Hepatocyte (in vitro differentiated cells): Measurements from ENCODE around the gene SSTR3.

Source experiments
- EZH2 ChIP-seq: fragments of 200-600 bp; sonication (generic); IDR thresholded peaks from 2 replicates; pipeline ENCODE4 v1.6.1; 2016; ENCODE audit warnings: antibody characterized with exemption, mild to moderate bottlenecking, borderline replicate concordance
- EZH2phosphoT487 ChIP-seq: fragments of 200-600 bp; sonication (generic); IDR thresholded peaks from one replicate; pipeline ENCODE4 v1.6.1; 2018; ENCODE audit warnings: antibody characterized with exemption, mild to moderate bottlenecking, low read depth, moderate library complexity; ENCODE audit not compliant: unreplicated experiment, severe bottlenecking
- TF ChIP-seq, protein P1 (sequence below): fragments of 200-600 bp; sonication (generic); IDR thresholded peaks from 2 replicates; pipeline ENCODE4 v1.5.1; 2016; ENCODE audit warnings: antibody characterized with exemption, mild to moderate bottlenecking; ENCODE audit not compliant: poor library complexity

DNA sequence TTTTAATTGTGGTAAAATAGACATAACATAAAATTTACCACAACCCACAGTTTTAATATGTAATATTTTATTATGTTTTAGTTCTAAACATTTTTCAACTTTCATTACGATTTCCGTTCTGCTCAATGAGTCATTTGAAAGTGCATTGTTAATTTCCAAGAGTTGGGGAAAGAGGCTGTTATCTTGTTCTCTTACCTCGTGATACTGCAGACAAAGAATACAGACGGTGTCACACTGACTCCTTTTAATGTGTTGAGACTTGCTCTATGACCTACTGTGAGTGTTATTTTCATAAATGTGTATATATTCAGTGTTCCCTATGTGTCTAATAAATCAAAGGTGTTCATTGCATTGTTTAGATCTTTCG, 42.6 kb upstream of the SSTR3 start:
- TF ChIP-seq, protein P1, sequence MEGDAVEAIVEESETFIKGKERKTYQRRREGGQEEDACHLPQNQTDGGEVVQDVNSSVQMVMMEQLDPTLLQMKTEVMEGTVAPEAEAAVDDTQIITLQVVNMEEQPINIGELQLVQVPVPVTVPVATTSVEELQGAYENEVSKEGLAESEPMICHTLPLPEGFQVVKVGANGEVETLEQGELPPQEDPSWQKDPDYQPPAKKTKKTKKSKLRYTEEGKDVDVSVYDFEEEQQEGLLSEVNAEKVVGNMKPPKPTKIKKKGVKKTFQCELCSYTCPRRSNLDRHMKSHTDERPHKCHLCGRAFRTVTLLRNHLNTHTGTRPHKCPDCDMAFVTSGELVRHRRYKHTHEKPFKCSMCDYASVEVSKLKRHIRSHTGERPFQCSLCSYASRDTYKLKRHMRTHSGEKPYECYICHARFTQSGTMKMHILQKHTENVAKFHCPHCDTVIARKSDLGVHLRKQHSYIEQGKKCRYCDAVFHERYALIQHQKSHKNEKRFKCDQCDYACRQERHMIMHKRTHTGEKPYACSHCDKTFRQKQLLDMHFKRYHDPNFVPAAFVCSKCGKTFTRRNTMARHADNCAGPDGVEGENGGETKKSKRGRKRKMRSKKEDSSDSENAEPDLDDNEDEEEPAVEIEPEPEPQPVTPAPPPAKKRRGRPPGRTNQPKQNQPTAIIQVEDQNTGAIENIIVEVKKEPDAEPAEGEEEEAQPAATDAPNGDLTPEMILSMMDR = no peak
- TF ChIP-seq EZH2phosphoT487 = no peak
- TF ChIP-seq EZH2 = no peak
